GM10847 (cell line): ENCODE measurements around the gene AOPEP.

Experiments
- POLR2A ChIP-seq: IDR thresholded peaks from 2 replicates; pipeline ENCODE4 v1.6.1; 2011; ENCODE audit not compliant: insufficient read length; ENCODE audit errors: extremely low read depth

AOPEP gene

GRCh38 chr9:94922691-94923107, 196.2 kb downstream of the AOPEP start:
- TF ChIP-seq POLR2A, result no peak

DNA sequence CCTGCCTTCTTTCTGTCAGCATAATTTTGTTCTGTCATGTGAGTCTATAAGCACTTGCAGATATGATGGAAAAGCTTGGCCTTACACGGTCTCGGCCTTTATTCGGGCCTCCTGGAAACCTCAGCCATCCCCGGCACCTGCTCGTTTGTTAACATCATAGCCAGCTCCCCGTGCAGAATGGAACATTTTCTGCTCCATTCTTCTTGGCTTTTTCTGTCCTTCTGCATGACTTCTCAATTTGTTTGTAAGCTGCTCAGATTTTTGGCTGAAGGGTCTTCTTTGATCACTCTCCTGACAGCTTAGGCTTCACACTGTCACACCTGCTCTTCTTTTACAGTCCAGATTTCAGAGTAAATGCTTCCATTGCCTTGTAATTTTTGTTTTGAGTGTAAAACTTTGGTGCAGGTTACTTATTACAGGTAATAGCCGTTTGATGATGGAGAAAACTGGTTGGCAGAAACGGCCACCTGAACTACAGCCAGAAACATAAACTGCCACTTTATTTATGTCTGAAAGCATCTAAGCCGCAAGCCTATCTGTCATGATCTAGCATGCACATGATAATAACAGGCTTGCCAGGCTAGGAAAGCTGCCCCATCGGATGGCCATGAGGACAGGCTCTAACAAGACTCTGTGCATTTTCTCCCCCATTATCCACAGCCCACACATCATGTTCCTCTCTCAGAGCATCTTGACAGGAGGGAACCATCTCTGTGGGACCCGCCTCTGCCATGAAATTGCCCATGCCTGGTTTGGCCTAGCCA, 197.0 kb downstream of the AOPEP start:
- TF ChIP-seq POLR2A, result no peak

- TF ChIP-seq POLR2A, result no peak
Observed at GRCh38 chr9:94925751-94926430, 199.4 kb downstream of the AOPEP start.

DNA sequence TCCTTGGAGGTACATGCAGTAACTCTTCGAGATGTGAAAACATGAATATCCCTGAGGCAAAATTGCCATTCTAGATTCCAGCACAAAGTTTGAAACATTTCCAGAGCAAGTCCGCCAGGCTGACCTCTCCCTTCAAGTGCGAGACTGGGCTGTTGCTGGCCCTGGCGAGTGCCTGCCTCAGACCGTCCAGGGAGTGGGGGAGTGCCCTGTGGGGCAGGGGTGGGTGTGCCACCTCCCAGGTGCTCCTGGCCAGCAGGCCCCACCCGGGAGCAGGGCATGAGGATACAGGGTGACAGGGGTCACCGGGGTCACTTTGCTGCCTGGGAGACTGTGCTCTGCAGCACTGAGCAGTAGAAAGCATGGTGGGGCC, 199.9 kb downstream of the AOPEP start:
- TF ChIP-seq POLR2A, result no peak

GRCh38 chr9:94927048-94927761, 200.7 kb downstream of the AOPEP start:
- TF ChIP-seq POLR2A, result no peak

DNA sequence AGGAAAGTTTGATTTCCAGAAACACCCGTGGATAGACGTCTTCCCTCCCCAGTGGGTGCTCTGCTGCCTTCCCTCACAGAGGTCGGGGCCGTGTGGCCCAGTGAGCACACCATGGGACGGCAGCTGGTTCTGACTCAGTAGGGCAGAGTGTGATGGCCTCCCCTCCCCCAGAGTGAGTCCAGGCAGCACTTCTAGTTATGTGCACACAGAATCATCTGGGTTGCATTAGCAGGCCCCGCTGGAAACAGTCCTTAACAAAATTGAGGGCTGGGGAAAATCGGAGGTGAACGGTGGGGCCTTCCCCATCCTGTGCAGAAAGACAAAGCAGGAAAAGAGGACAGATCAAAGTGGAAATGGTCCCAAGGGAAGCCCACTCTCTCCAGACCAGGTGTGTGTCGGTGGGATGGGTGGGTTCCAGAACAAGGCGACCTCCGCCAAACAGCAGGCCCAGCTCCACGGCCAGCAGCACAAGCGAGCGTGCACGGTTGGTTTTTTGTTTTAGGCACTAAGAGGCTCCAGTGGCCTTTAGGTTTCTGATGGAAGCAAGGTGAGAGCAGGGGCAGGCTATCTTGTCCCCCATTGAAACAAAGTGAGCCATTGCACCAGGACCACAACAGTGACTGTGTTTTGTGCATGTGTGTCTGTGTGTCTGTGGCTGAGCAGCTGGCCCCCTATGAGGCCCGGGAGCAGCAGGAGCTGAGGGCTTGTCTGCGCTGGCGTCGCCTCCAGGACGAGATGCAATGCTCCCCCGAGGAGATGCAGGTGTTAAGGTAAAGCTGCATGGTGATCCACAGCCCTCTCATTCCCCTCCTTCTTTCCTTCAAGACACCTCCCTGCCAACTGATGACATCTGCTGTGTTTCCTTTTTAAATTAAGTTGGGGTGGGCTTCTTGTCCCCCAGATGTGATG, 201.5 kb downstream of the AOPEP start:
- TF ChIP-seq POLR2A, result no peak

GRCh38 chr9:94928691-94929368, 202.3 kb downstream of the AOPEP start:
- no peak for TF ChIP-seq POLR2A

GRCh38 chr9:94929369-94929756, 202.9 kb downstream of the AOPEP start:
- TF ChIP-seq POLR2A, result no peak

GRCh38 chr9:94931036-94931633, 204.6 kb downstream of the AOPEP start:
- TF ChIP-seq POLR2A, result no peak

DNA sequence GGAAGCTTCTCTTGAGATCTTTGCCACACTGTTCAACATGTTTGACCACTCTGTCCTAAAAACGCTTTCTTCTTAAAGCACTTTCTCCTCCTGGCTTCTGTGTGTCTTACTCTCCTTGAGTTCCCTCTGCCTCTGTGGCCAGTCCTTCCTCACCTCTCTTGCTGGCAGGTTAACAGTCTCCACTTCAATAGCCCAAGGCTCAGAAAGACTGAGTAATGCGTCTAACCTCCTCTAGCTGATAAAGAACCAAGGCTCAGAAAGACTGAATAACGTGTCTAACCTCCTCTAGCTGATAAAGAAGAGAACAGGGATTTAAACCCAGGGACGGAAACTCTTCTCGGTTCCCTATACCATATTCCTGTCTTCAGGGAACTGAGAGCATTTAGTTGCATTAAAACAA, 205.2 kb downstream of the AOPEP start:
- no peak for TF ChIP-seq POLR2A

GRCh38 chr9:94932652-94933510, 206.4 kb downstream of the AOPEP start:
- no peak for TF ChIP-seq POLR2A

DNA sequence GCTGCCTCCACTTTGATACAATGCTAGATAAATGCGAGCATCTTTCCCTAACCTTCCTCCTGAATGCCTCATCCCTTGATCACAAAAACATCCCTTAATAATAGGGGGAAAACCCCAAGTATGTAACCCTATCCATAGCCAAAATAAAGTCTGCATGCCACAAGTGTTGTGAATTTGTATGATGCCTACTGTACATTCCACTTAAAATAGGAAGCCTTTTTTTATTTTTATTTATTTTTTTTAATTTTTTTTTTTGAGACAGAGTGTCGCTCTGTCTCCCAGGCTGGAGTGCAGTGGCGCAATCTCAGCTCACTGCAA, 207.0 kb downstream of the AOPEP start:
- TF ChIP-seq POLR2A, result no peak

DNA sequence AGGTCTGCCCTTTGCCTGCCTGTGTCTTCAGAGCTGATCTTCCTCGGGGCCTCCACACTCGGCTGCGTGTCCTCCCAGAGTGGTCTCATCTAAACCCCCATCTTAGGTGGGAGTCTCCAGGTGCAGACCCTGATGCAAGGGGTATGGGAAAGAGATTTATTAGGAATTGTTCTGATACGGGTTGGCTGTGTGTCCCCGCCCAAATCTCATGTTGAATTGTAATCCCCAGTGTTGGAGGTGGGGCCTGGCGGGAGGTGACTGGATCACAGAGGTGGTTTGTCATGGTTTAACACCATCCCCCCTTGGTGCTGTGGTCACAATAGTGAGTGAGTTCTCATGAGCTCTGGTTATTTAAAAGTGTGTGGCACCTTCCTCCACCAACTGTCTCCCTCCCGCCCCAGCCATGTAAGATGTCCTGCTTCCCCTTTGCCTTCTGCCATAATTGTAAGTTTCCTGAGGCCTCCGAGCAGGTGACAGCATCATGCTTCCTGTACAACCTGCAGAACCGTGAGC, 208.4 kb downstream of the AOPEP start:
- no peak for TF ChIP-seq POLR2A

GRCh38 chr9:94935396-94935795, 208.9 kb downstream of the AOPEP start:
- TF ChIP-seq POLR2A, result no peak

GRCh38 chr9:94936419-94936818, 209.9 kb downstream of the AOPEP start:
- TF ChIP-seq POLR2A, result no peak
